Cardiac fibroblast (primary cell): ENCODE data around the gene LHFPL3.

ENCODE experiments used
- DNase-seq, 2 donors: peaks; one replicate each; pipeline versions ENCODE4 v3.0.0 to v3.0.0-alpha.2; 2010; ENCODE audit warnings: low read depth in 2 of 2
- H3K4me3 ChIP-seq, 2 donors: replicated peaks in 1 of 2; 1 replicate in 1 of 2; 2 replicates in 1 of 2; pipeline ENCODE4 v1.5.1; 2011; ENCODE audit warnings: low read depth in 2 of 2, low read length in 2 of 2, mild to moderate bottlenecking in 2 of 2, moderate library complexity in 1 of 2
- CTCF ChIP-seq: IDR thresholded peaks from one replicate; pipeline ENCODE4 v1.5.1; 2011; ENCODE audit warnings: low read depth, mild to moderate bottlenecking, low read length, inconsistent platforms

Gene LHFPL3

GRCh38 chr7:104814671-104815400, 486.4 kb downstream of the LHFPL3 start:
- DNase-seq, result no peak
- no peak overlapping the region for H3K4me3 ChIP-seq
- no peak for TF ChIP-seq CTCF

GRCh38 chr7:104816537-104816936, 488.1 kb downstream of the LHFPL3 start:
- no peak overlapping the region for H3K4me3 ChIP-seq
- no peak for DNase-seq
- no peak for TF ChIP-seq CTCF

GRCh38 chr7:104818961-104819880, 490.8 kb downstream of the LHFPL3 start:
- no peak for TF ChIP-seq CTCF
- no peak overlapping the region for H3K4me3 ChIP-seq
- no peak for DNase-seq

- TF ChIP-seq CTCF, result no peak
- no peak for DNase-seq
- no peak overlapping the region for H3K4me3 ChIP-seq
Measured at GRCh38 chr7:104820836-104821535, 492.6 kb downstream of the LHFPL3 start.

- TF ChIP-seq CTCF, result no peak
- H3K4me3 ChIP-seq, result no peak overlapping the region
- DNase-seq, result no peak
Measured at GRCh38 chr7:104823177-104823576, 494.8 kb downstream of the LHFPL3 start.

GRCh38 chr7:104825099-104825498, 496.7 kb downstream of the LHFPL3 start:
- no peak for TF ChIP-seq CTCF
- DNase-seq, result no peak
- H3K4me3 ChIP-seq, result no peak overlapping the region
